Left ventricle myocardium superior (tissue), 1 donor: ENCODE data around the gene TFEB. TPM values are rescaled to one million over a fixed set of nuclear protein-coding genes. Genes with fewer than 3 reads are reported as not detected.
"Not testable (repeated sequence)": the region's sequence is repeated elsewhere in the genome, so short reads cannot be mapped to it uniquely, and the experiment has no call there.

ENCODE experiments used
- ATAC-seq: fragments of 200-7000 bp; cut with Tn5 transposase; one replicate; pipeline ENCODE4 v1.9.1; 2020; ENCODE audit warnings: mild to moderate bottlenecking, moderate library complexity
- DNase-seq: peaks from one replicate; pipeline ENCODE4 v3.0.0-alpha.2; 2020
- intact Hi-C: fragments of 100-400 bp; cut with micrococcal nuclease; formaldehyde crosslinking; loops from one replicate; pipeline ENCODE4 v1.11.0; 2022
- total RNA-seq: library from RNA; stranded (reverse); fragmentation: NEBNext Ultra II Directional; extraction: Animal tissue kit (Norgen Biotek cat#: 25700); gene quantifications from one replicate; pipeline ENCODE4 v1.2.1, GENCODE V29; 2021
- donor health status: DM: no; HTN: yes; CAD: no; lungs with severe emphysema.

Gene TFEB
- total RNA-seq, 1 donor from 2014 or later: 50.9 TPM

DNA sequence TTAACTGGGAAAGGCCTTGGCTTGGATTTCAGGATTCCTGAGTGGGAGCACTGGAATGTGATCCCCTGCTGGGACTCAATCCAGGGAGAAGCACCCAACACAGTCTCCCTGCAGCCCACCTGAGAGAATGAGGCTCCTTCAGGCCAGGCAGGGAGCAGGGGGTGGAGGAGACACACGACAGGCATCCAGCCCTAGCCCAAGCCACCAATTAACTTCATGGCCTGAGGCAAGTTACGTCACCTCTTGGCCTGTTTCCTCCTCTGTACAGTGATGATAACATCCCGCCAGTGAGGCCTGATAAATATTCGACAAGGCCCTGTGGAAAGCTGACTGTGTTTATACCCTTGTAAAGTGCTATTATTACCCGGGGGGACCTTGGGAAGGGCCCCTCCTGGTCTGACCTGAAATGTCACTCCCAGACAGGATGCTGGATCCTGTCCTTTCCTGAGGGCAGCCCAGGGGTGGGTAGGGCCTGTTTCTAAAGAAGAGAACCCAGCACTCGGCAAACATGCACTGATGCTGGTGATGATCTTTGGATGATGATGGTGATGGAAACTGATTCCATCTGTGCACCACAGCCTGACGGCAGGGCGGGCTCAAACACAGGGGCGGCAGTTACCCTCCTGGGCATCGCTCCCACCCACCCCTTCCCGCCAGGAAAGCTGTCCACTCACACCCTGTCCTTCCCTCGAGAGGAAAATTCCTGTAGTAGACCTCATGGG is 31.9 kb upstream of the TFEB start:
- ATAC-seq (peak; percentile 91), DNase-seq (no peak)
- intact Hi-C loops: no loop called here

DNA sequence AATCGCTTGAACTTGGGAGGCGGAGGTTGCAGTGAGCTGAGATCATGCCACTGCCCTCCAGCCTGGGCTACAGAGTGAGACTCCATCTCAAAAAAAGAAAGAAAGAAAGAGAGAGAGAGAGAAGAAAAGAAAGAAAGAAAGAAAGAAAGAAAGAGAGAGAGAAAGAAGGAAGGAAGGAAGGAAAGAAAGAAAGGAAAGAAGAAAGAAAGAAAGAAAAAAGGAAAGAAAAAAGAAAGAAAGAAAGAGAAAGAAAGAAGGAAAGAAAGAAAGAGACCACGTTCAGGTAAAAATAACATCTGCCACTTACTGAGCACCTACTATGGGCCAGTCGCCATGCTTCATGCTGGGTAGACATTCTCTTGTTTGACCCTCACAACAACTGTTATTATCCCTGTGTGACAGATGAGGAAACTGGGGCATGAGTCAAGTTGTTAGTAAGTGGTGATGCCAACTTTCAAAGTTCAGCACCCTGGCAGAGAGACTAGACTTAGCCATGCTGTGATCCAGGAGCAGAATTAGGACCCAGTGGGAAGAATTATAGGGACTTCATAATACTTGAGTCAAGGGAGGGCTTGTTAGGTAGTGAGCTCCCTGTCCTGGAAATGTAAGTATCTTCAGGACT is 30.7 kb upstream of the TFEB start:
- intact Hi-C loops, ATAC-seq, DNase-seq: not testable (repeated sequence)

DNA sequence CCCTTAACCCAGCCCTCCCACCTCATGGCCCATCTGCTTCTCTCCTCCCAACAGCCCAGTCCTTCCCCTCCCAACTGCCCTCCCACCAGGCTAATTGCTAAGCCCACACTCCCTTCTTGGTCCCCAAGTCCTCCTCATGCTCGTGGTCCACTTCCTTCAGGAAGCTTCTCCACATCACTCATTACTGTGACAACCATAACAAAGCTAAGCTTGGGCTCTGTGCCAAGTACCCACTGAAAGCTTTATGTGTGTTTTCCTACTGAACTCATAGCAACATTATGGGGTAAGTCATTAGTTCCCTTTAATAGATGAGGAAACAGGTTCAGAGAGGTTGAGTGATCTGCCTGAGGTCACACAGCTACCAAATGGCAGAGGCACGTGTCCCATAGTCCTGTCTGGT is 28.1 kb upstream of the TFEB start:
- ATAC-seq (no peak), DNase-seq (no peak)
- intact Hi-C loops: no loop called here

DNA sequence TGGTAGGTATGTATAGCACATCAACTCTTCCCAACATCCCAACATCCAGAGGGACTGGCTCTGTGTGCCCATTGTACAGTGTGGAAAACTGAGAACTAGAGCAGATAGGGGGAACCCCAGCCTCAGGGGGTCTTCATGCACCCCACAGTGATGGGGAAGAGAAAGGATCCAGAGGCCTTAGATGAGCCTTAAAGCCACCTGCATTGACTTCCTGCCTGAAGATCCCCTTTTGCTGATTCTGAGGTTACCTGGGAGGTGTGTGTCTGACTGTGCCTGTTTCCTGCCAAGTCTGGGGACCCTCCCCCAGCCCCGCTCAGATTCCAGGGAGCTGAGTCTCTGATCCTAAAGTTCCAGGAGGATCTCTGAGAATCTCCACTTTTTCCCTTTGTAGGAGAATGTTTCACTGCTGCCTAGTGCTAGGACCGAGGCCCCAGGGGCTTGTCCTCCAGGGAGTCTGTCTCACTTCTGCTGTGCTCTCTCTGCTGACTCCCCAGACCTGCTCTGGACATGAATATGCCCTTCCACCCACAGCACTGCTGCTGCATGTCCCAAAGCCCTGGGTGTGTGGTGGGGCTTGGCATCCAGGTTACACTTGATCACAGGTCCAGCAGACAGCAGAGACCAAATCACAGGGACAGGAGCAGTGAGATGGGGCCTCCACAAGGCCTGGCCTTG is 24.6 kb upstream of the TFEB start:
- ATAC-seq (no peak), DNase-seq (no peak)
- intact Hi-C loops: no loop called here

DNA sequence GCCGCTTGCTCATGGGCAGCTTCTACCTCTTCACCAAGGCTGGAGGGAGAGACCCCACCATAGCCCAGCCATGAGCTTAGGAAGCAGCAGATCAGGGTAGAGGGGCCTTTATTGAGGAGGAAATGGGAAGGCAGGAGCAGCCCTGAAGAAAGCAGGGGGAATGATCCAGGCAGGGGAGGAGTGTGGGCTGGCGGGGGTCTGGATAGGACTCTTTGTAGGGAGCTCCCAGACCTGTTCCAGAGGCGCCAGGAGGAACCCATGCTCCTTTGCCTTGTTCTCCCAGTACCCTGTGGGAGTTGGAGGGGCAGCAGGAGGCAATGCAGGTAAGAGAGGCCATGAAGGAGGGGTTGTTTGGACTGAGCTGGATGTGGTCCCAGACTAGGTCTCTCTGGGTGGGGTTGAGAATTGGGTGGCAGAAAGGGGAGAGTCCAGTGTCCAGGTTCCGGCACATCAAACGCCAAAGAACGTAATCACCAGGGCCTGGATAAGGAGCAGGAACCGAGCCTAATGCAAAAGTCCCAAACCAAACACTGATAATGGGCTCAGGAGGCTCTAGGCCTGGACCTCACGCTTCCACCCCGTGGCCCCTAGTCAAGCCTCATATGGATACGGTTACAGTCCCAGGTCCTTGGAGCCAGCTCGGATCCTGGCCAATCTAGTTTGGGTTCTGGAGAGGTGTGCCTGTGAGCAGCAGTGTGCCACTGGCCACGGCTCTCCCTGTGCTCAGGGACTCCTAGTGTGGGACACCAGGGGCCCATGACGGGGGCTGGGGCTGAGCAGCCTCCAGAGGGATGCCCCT is 23.9 kb upstream of the TFEB start:
- ATAC-seq: no peak
- intact Hi-C loops: no loop called here
- no peak for DNase-seq

DNA sequence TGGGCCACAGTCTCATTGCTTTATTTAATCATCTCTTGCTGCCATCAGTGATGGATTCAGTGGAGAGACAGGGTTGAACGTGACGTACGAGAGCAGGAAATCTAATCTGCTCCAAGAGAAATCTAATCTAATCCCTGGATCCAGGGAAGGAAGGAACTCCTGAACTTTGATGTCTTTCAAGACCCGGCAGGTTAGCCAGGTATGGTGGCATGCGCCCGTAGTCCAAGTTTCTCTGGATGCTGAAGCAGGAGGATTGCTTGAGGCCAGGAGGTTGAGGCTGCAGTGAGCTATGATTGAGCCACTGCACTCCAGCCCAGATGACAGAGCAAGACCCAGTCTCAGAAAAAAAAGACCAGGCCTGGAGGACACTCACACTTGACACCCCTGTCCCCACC is 23.2 kb upstream of the TFEB start:
- DNase-seq: no peak
- ATAC-seq: no peak
- intact Hi-C loops: no loop called here

DNA sequence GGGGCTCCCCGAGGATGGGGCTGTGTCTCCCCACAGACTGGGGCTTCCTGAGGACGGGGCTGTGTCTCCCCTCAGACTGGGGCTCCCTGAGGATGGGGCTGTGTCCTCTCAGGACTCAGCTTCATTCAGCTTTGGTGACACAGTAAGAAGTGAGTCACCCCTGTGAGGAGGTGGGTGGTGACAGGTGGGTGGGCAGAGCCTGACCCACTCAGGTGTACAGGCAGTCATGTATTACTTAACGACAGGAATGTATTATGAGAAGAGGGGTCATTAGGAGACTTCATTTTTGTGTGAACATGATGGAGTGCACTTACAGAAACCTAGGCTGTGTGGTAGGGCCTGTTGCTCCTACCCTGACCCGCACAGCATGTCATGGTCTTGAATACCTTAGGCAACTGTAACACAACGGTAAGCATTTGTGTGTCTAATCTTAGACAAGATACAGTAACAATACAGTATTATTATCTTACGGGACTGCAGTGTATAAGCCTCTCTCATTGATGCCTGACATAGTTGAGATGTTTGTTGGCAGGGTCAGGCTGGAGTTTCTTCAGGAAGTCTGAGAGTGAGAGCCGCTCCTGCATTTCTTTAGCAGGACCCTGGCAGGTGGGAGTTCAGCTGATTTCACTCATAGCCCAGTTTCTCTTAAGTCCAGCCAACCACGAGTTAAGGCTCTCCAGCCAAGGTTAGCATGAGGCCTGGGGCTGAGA is 22.7 kb upstream of the TFEB start:
- intact Hi-C loops: no loop called here
- no peak for ATAC-seq
- DNase-seq: no peak

DNA sequence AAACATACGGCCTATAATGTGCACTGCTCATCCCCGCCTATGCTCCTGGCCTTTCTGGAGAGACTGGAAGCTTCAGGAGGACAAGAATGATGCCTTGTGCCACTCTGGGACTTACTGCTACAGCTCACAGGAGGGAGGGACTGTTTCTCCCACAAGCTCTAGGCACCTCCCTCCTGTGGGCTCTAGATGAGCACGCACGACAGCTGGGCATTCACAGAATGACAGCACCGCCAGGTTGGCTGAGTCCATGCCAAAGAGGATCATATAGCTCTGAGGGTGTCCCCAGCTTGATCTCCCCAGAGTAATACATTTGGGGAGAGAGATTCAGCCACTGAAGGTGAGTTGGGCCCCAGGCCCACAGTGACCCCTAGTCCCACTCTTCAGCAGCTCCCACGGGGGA is 21.9 kb upstream of the TFEB start:
- intact Hi-C loops: no loop called here
- ATAC-seq (no peak), DNase-seq (no peak)

DNA sequence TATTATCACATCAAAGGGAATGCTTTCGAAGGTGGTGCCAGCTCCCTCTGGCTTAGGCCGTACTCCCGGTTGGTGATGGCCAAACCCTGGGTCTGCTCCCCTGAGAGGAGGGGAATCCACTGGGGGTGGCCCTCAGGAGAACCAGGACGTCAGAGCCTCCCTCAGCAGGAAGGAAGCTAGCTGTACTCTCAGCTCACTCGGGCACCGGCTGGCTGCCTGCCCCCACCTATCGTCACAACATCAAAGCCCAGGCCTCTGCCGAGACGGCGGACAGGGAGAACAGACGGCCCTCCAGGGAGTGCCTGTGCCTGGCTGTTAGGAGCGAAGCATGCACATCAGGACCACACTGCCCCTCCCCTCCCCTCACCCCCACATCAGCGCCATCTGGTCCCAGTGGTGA is 20.9 kb upstream of the TFEB start:
- intact Hi-C loops: no loop called here
- DNase-seq (no peak), ATAC-seq (no peak)

DNA sequence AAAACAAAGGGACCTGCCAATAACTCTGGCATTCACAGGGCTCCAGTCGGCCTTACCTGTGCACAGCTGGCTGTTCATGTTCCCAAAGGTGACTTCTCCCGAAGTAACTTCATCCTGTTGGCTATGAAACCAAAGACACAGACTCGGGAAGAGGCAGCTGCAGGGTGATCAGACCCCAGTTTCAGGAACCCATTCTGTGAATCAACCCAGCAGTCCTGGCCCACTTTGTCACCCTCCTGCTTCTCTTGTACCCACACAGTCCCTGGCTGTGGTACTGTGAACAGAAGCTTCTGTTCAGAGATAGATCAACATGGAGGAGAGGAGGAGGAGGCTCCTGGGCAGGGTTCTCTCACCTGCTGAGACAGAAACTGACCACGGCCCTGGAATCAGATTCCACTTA is 20.5 kb upstream of the TFEB start:
- ATAC-seq: no peak
- no peak for DNase-seq
- intact Hi-C loops: no loop called here

DNA sequence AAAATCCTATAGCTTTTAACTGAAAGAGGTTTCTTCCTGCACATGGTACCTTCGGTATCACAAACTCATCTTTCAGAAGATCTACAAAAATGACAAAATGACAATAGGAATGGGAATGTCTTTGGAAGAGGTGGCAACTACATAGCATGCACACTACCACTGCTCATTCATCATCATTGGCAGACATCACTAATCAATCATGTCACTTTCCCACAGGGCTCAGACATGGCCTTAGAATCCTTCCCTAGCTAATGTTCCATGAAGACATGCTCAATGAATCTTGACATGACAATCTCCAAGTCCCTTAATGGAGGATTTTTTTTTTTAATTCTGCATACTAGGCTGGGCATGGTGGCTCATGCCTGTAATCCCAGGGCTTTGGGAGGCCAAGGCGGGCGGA is 15.0 kb upstream of the TFEB start:
- DNase-seq: no peak
- intact Hi-C loops: no loop called here
- no peak for ATAC-seq

DNA sequence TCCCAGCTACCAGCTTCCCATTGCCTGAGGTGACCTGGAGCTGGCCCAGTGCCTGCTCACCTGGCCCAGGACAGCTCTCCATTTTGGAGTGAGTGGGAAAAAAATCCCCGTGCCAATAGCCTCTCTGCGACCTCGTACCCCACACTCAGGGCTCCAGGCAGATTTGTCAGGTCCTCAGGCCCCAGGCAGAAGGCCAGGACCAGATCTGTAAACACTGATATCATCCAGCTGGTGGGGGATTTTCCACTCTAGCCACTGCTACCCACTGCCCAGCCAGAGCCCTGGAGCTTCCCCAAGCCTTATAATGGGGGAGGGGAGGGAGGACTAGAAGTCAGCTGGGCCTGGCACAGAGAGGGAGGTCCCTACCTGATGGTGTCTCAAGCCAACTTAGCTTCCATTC is 13.1 kb upstream of the TFEB start:
- no peak for ATAC-seq
- intact Hi-C loops: no loop called here
- DNase-seq: no peak

DNA sequence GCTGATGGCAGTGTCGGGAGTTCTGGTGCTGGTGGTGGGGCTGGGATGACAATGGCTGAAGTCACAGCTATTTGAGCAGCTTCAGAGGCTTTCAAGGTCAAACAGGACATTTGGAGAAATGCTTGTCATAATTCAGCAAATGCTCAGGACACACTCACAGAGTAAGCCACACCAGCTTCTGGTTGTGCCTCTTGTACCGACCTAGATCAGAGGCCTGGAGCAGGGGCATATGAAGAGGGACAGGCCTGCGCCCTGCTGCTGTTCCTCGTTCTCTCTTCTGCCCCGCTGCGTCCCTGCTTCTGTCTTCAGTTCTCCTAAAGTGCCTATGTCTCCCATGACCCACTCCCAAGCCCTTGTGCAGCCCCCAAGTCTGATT is 12.7 kb upstream of the TFEB start:
- DNase-seq: no peak
- intact Hi-C loops: no loop called here
- ATAC-seq: no peak

DNA sequence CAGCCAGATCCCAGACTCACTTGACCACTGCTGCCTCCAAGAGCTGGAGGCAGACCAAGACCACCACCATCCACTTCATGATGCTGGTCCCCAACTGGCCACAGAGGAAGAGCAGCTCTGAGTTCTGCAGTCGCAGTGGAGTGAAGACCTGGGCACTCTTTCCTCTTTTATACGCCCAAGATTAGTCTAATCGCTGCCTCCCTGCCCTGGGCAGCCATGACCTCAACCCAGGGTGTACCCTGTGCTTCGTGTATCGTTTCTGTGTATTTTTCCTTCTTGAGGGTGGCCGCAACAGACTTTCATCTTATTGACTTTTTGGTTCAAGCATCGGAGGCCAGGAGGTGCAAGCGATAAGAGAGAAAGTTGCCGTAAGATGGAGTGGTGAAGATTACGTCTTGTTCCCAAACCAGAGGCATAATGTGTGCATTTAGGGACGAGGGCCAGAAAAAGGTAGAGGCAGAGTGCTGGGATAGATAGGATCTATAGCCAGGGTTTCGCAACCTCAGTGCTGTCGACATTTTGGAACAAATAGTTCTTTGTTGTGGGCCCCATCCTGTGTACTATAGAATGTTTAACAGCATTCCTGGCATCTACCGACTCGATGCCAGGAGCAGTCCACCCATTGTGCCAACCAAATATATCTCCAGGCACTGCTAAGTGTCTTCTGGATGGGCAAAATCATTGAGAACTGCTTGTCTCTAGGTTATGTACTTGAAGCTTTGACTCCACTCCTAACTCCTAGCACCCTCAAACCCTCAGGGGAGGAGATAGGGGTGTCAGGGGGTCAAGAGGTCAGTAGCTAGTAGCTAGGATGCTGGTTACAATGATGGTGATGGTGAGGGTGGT is 12.1 kb upstream of the TFEB start, which contains the start of gene PGC:
Gene PGC (minus strand): TSS at position 142 of the 846 bp plus-strand sequence. CDS start 63 bp downstream, at position 79.
- no peak for ATAC-seq
- intact Hi-C loops: no loop called here
- DNase-seq: no peak

DNA sequence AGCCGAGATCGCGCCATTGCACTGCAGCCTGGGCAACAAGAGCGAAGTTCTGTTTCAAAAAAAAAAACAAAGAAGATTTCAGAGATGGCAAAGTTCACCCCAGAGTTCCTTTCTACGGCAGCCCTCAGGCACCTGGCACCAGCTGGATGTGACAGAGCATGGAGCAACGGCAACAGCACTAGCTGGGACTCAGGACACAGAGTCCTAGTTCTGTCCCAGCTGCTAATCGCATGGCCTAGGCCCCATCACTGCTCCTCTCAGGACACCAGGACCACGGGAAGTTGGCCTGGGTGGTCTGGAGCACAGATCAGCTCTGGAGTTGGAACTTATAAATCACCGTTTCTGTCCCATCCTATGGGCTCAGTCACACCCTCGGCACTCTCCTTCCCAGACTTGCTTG is 10.7 kb upstream of the TFEB start:
- intact Hi-C loops: no loop called here
- DNase-seq (no peak), ATAC-seq (no peak)

DNA sequence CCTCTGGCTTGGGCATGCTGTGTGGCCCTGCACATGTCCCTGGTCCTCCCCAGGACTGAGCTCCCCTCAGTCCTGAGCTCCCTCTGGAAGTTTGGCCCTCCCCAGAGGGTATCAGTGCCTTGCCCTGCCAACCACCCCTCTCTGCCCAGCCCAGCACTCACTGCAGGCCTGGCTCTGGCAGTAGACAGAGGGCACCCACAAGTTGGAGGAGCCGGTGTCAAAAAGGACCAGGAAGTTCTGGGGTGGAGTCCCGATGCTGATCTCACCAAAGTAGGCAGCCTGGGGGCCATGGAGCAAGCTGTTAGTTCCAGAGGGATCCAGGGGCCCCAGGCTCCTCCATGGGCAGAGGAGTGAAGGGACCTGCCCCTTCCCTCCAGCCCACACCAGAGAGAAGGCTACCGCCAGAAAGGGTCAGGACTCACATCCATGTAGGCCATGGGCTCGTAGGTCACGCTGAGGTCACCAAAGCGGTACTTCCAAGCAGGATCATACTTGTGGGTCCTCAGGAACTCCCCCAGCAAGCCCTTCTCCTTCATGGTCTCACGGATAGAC is 8.9 kb upstream of the TFEB start:
- intact Hi-C loops: no loop called here
- no peak for DNase-seq
- ATAC-seq: no peak

DNA sequence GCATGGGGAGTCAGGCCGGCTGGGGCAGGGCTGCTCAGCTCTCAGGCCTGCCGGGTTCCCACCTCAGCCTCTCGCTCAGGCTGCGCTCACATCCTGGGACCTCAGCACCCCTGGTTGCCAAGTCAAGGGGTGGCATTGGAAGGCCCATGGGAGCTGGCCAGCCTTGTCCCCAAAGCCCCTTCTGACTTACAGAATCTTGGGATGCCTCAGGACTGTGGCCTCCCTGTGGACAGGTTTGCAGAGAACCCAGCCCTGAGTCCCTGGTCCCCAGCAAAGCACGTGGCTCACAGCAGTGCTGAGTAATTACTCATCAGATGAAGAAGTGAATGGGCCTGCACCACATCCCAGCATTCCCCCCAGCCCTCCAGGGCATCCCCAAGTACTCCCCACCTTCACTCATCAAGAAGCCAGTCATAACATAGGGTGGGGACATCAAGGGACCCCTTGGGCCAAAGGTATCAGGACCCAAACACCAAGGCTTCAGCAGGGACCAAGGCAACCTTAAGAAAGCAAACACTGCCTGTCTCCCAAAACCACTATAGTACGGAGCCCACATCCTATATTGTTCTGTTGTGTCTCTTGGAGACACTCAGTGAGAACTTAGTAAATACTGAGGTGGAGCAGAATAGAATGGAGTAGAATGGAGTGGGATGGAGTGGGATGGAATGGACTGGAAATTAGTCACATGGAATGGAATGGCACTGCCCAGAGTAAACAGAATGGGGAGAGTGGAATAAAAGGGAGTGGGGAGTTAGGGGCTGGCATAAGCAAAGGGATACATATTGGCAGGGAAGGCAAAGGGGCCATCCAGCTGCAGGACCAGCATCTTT is 8.2 kb upstream of the TFEB start:
- no peak for DNase-seq
- intact Hi-C loops: no loop called here
- no peak for ATAC-seq
